ENCODE data around the gene DAPK1.

DAPK1 gene

DNA sequence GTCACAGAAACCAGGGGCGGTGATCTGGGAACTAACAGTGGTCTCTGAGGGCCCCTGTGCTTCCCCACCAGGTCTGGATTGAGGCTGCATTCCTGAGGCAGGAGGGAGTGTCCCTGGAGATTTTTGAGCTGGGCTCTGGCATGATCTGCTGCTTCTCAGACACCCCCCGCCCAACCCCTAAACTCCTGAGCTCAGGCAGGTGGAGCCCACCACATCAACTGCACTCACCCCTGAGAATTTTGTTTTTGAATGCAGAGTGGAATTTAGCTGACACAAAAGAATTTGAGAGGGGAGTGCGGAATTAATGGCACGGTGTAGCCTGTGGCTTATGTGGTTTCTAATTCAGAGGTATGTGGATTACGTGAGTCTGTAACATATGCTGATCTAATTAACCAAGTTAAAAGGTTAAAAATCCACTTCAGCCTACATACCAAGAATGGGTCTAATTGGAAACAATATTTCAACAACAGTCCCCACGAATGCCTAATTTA is 204.3 kb downstream of the DAPK1 start:
- ATAC-seq (ENCODE audit: insufficient read depth, low read depth) (no peak), DNase-seq (no peak)
- no peak overlapping the region for H3K4me3 ChIP-seq (ENCODE audit: low read depth in 1 of 2, low read length in 2 of 2)
- H3K4me2 ChIP-seq (ENCODE audit: insufficient read depth, low read length) = no peak overlapping the region
- H3K36me3 ChIP-seq (ENCODE audit: insufficient read depth, low read length) = no peaks in the 10 kb centered on the region
- no peak overlapping the region for H2AFZ ChIP-seq (ENCODE audit: low read depth, low read length)
- TF ChIP-seq, protein P1, sequence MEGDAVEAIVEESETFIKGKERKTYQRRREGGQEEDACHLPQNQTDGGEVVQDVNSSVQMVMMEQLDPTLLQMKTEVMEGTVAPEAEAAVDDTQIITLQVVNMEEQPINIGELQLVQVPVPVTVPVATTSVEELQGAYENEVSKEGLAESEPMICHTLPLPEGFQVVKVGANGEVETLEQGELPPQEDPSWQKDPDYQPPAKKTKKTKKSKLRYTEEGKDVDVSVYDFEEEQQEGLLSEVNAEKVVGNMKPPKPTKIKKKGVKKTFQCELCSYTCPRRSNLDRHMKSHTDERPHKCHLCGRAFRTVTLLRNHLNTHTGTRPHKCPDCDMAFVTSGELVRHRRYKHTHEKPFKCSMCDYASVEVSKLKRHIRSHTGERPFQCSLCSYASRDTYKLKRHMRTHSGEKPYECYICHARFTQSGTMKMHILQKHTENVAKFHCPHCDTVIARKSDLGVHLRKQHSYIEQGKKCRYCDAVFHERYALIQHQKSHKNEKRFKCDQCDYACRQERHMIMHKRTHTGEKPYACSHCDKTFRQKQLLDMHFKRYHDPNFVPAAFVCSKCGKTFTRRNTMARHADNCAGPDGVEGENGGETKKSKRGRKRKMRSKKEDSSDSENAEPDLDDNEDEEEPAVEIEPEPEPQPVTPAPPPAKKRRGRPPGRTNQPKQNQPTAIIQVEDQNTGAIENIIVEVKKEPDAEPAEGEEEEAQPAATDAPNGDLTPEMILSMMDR (IDR thresholded peaks at IDR 0.05; ENCODE audit: borderline replicate concordance, extremely low read depth, low read length, poor library complexity, severe bottlenecking) = no peak
- TF ChIP-seq EZH2 (IDR thresholded peaks at IDR 0.05; ENCODE audit: borderline replicate concordance, low read depth, low read length, severe bottlenecking) = no peak
- no peak overlapping the region for H3K9ac ChIP-seq (ENCODE audit: low read depth, low read length)
- H4K20me1 ChIP-seq (ENCODE audit: insufficient read depth, low read length) = no peaks in the 10 kb centered on the region
- H3K27me3 ChIP-seq (ENCODE audit: insufficient read depth, low read length, poor library complexity) = no peaks in the 10 kb centered on the region
- H3K4me1 ChIP-seq (ENCODE audit: insufficient read depth, low read length) = no peaks in the 10 kb centered on the region
- H3K27ac ChIP-seq (ENCODE audit: low read length) = no peak overlapping the region
- H3K9me3 ChIP-seq (ENCODE audit: insufficient read depth, low read length, severe bottlenecking) = no peaks in the 10 kb centered on the region
- H3K79me2 ChIP-seq (ENCODE audit: insufficient read depth, low read length) = no peaks in the 10 kb centered on the region

DNA sequence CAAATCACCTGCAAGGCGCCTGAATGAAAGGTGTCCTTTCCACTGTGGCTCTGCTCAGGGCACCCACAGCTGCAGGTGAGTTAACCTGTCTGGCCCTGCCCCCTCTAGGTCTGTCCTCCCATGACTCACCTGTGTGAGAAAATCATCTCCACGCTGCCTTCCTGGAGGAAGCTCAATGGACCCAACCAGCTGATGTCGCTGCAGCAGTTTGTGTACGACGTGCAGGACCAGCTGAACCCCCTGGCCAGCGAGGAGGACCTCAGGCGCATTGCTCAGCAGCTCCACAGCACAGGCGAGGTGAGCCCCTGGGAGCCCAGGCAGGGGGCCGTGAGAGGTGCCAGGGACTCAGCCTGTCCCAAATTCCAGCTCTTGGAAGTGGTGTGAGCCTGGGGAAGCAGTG is 205.3 kb downstream of the DAPK1 start:
- H3K36me3 ChIP-seq (ENCODE audit: insufficient read depth, low read length) = no peaks in the 10 kb centered on the region

DNA sequence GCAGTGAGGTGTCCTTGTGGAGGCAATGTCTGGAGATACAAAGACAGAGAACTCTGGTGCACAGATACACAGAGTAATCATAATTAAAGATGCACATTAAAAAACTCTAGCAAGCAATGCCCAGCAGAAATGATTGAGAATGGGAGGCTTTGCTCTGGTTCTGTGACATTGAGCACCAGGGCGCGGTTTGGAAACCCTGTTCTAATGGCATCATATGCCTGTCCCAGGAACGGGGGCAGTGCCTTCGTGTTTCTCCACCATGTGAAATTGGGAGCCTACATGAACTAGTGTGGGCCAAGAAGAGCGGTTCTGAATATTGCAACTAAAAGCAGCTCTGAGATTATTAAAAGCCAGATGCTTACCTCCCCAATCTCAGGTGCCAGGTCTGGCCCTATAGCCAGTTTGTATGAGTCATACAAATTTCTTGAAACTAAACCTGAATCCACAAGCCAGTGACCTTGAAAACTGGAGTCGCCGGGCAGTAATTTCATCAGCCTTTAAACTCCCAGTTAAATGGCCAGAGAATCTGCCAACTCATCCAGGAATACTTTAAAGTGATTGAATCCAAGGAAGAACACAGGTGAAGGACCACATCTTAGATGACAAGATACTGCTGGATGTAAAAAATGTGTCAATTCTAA is 206.1 kb downstream of the DAPK1 start:
- Histone ChIP-seq H3K9me3 (ENCODE audit: insufficient read depth, low read length, severe bottlenecking) (no peaks in the 10 kb centered on the region), H4K20me1 (ENCODE audit: insufficient read depth, low read length) (no peaks in the 10 kb centered on the region), H3K27me3 (ENCODE audit: insufficient read depth, low read length, poor library complexity) (no peaks in the 10 kb centered on the region), H2AFZ (ENCODE audit: low read depth, low read length) (no peak overlapping the region), H3K36me3 (ENCODE audit: insufficient read depth, low read length) (no peaks in the 10 kb centered on the region), H3K27ac (ENCODE audit: low read length) (no peak overlapping the region), H3K79me2 (ENCODE audit: insufficient read depth, low read length) (no peaks in the 10 kb centered on the region), H3K4me1 (ENCODE audit: insufficient read depth, low read length) (no peaks in the 10 kb centered on the region), H3K4me2 (ENCODE audit: insufficient read depth, low read length) (no peak overlapping the region), H3K9ac (ENCODE audit: low read depth, low read length) (no peak overlapping the region), H3K4me3 (ENCODE audit: low read depth in 1 of 2, low read length in 2 of 2) (no peak overlapping the region)
- ATAC-seq (ENCODE audit: insufficient read depth, low read depth) (no peak), DNase-seq (no peak)
- no peak for TF ChIP-seq EZH2 (IDR thresholded peaks at IDR 0.05; ENCODE audit: borderline replicate concordance, low read depth, low read length, severe bottlenecking)

More for the DNA sequence above, 205.3 kb downstream of the DAPK1 start:
- H3K79me2 ChIP-seq (ENCODE audit: insufficient read depth, low read length) = no peaks in the 10 kb centered on the region
- no peak overlapping the region for H3K9ac ChIP-seq (ENCODE audit: low read depth, low read length)
- no peak overlapping the region for H3K4me3 ChIP-seq (ENCODE audit: low read depth in 1 of 2, low read length in 2 of 2)
- no peak for DNase-seq
- no peaks in the 10 kb centered on the region for H3K9me3 ChIP-seq (ENCODE audit: insufficient read depth, low read length, severe bottlenecking)
- H3K4me2 ChIP-seq (ENCODE audit: insufficient read depth, low read length) = no peak overlapping the region
- TF ChIP-seq EZH2 (IDR thresholded peaks at IDR 0.05; ENCODE audit: borderline replicate concordance, low read depth, low read length, severe bottlenecking) = no peak
- TF ChIP-seq, protein P1 (IDR thresholded peaks at IDR 0.05; ENCODE audit: borderline replicate concordance, extremely low read depth, low read length, poor library complexity, severe bottlenecking) = no peak
- no peak overlapping the region for H3K27ac ChIP-seq (ENCODE audit: low read length)
- H2AFZ ChIP-seq (ENCODE audit: low read depth, low read length) = no peak overlapping the region
- H4K20me1 ChIP-seq (ENCODE audit: insufficient read depth, low read length) = no peaks in the 10 kb centered on the region
- no peaks in the 10 kb centered on the region for H3K4me1 ChIP-seq (ENCODE audit: insufficient read depth, low read length)
- H3K27me3 ChIP-seq (ENCODE audit: insufficient read depth, low read length, poor library complexity) = no peaks in the 10 kb centered on the region
- ATAC-seq (ENCODE audit: insufficient read depth, low read depth) = no peak

DNA sequence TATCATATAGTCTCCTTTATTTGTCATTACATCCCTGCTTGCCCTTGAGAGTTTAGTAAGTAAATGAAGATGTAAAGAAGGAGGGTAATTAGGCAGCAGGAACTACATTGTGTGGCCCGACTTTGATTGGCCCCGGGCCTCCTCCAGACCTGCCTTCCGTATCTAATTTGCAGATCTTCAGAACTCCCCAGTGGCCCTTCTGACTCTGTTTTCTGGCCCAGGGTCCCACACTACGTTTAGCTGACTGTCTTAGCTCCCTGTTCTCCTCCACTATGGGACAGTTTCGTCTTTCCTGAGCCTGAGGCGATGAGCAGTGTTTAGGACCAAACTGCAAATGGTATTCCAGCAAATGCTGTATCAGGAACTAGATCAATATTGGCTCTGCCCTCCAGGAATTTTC is 206.7 kb downstream of the DAPK1 start:
- no peaks in the 10 kb centered on the region for H3K4me1 ChIP-seq (ENCODE audit: insufficient read depth, low read length)
- H3K9ac ChIP-seq (ENCODE audit: low read depth, low read length) = no peak overlapping the region
- no peaks in the 10 kb centered on the region for H3K79me2 ChIP-seq (ENCODE audit: insufficient read depth, low read length)
- no peaks in the 10 kb centered on the region for H4K20me1 ChIP-seq (ENCODE audit: insufficient read depth, low read length)
- no peaks in the 10 kb centered on the region for H3K36me3 ChIP-seq (ENCODE audit: insufficient read depth, low read length)
- no peak for ATAC-seq (ENCODE audit: insufficient read depth, low read depth)
- no peak overlapping the region for H3K4me2 ChIP-seq (ENCODE audit: insufficient read depth, low read length)
- no peak overlapping the region for H3K4me3 ChIP-seq (ENCODE audit: low read depth in 1 of 2, low read length in 2 of 2)
- no peak for DNase-seq
- no peak overlapping the region for H3K27ac ChIP-seq (ENCODE audit: low read length)
- no peaks in the 10 kb centered on the region for H3K9me3 ChIP-seq (ENCODE audit: insufficient read depth, low read length, severe bottlenecking)
- H2AFZ ChIP-seq (ENCODE audit: low read depth, low read length) = no peak overlapping the region
- TF ChIP-seq EZH2 (IDR thresholded peaks at IDR 0.05; ENCODE audit: borderline replicate concordance, low read depth, low read length, severe bottlenecking) = no peak
- TF ChIP-seq, protein P1 (IDR thresholded peaks at IDR 0.05; ENCODE audit: borderline replicate concordance, extremely low read depth, low read length, poor library complexity, severe bottlenecking) = no peak
- no peaks in the 10 kb centered on the region for H3K27me3 ChIP-seq (ENCODE audit: insufficient read depth, low read length, poor library complexity)

Data from DND-41 (cell line).